A673 (cell line): Measurements from ENCODE around the gene ANO7. TPM values are rescaled to one million over a fixed set of nuclear protein-coding genes. Genes with fewer than 3 reads are reported as not detected.
"Not testable (repeated sequence)": the region's sequence is repeated elsewhere in the genome, so short reads cannot be mapped to it uniquely, and the experiment has no call there.

Experiments
- BruUV-seq: library from RNA; stranded (reverse); fragments of 400-500 nt; replicated peaks from 2 replicates; lab custom pipeline; 2021; lab: Mats Ljungman, UMichigan
- CTCF ChIA-PET: fragments of 300-600 bp; sonication (Branson Sonifier 250); formaldehyde crosslinking; loops from one replicate; lab custom pipeline; 2022; ENCODE audit warnings: antibody characterized with exemption; lab: Charles Lee
- POLR2A ChIA-PET: fragments of 300-600 bp; sonication (Branson Sonifier 250); formaldehyde crosslinking; loops from one replicate; lab custom pipeline; 2022; ENCODE audit warnings: antibody characterized with exemption; ENCODE audit not compliant: low non-redundant PET; lab: Charles Lee
- DNase-seq: peaks from one replicate; pipeline ENCODE4 v3.0.0-alpha.2; 2015; ENCODE audit warnings: low spot score
- H3K27ac ChIP-seq: fragments of 200-600 bp; sonication (generic); 2 replicates; pipeline ENCODE4 v1.5.1; 2016; ENCODE audit warnings: mixed run types, low read depth, mild to moderate bottlenecking, mixed read lengths, antibody characterized with exemption, low read length; ENCODE audit not compliant: poor library complexity, severe bottlenecking
- H3K27me3 ChIP-seq: fragments of 200-600 bp; sonication (generic); replicated peaks from 2 replicates; pipeline ENCODE4 v1.6.1; 2017; ENCODE audit warnings: mixed run types, low read depth, mild to moderate bottlenecking, mixed read lengths, antibody characterized with exemption, low read length; ENCODE audit not compliant: insufficient read depth, poor library complexity
- H3K36me3 ChIP-seq: fragments of 200-600 bp; sonication (generic); 2 replicates; pipeline ENCODE4 v1.6.1; 2016; ENCODE audit warnings: mixed run types, mild to moderate bottlenecking, mixed read lengths, antibody characterized with exemption, low read length; ENCODE audit not compliant: insufficient read depth, poor library complexity, severe bottlenecking
- H3K4me1 ChIP-seq: fragments of 200-600 bp; sonication (generic); 2 replicates; pipeline ENCODE4 v1.6.1; 2017; ENCODE audit warnings: mixed run types, mild to moderate bottlenecking, mixed read lengths, antibody characterized with exemption, low read length; ENCODE audit not compliant: insufficient read depth, poor library complexity, severe bottlenecking
- H3K4me3 ChIP-seq: fragments of 200-600 bp; sonication (generic); 2 replicates; pipeline ENCODE4 v1.5.1; 2016; ENCODE audit warnings: low read depth, mixed run types, mild to moderate bottlenecking, mixed read lengths, low read length; ENCODE audit not compliant: poor library complexity, severe bottlenecking
- H3K9me3 ChIP-seq: fragments of 200-600 bp; sonication (generic); 2 replicates; pipeline ENCODE4 v1.6.1; 2016; ENCODE audit warnings: mixed run types, low read depth, mild to moderate bottlenecking, mixed read lengths, antibody characterized with exemption, low read length; ENCODE audit not compliant: poor library complexity, severe bottlenecking
- CTCF ChIP-seq: fragments of 300-800, 200-600 bp; sonication (generic); conservative IDR thresholded peaks from 2 replicates; pipeline ENCODE4 v1.5.1; 2017; ENCODE audit warnings: low read depth, mild to moderate bottlenecking, antibody characterized with exemption, low read length, moderate library complexity, mixed read lengths
- EZH2 ChIP-seq: fragments of 200-600 bp; sonication (generic); IDR thresholded peaks from 2 replicates; pipeline ENCODE4 v1.6.1; 2017; ENCODE audit warnings: borderline replicate concordance, low read depth, mild to moderate bottlenecking, mixed read lengths, antibody characterized with exemption, low read length; ENCODE audit not compliant: poor library complexity, severe bottlenecking
- intact Hi-C: fragments of 100-400 bp; cut with micrococcal nuclease; formaldehyde crosslinking; loops from one replicate; pipeline ENCODE4 v1.10.0; 2022; ENCODE audit not compliant: unreplicated experiment
- total RNA-seq: library from RNA; stranded (reverse); gene quantifications from 2 replicates; pipeline ENCODE4 v1.2.3, GENCODE V29; 2021

Gene ANO7
- total RNA-seq, 1 experiment from 2014 or later: 0.45 TPM

- no peak overlapping the region for H3K4me3 ChIP-seq
- no peak overlapping the region for H3K27ac ChIP-seq
- H3K36me3 ChIP-seq: no peaks in the 10 kb centered on the region
- H3K4me1 ChIP-seq: no peaks in the 10 kb centered on the region
- intact Hi-C loops: no loop called here
- no peak for DNase-seq
- TF ChIP-seq EZH2: no peak
- TF ChIP-seq CTCF: no peak
- ChIA-PET POLR2A (no interaction called here), CTCF (no interaction called here)
- H3K9me3 ChIP-seq: no peaks in the 10 kb centered on the region
- no peaks in the 10 kb centered on the region for H3K27me3 ChIP-seq
- no TSS peak for BruUV-seq
Observed at GRCh38 chr2:241194811-241195210, 6.3 kb downstream of the ANO7 start.

GRCh38 chr2:241195506-241196130, 7.1 kb downstream of the ANO7 start:
- H3K27me3 ChIP-seq: no peaks in the 10 kb centered on the region
- intact Hi-C loops: no loop called here
- no peak for TF ChIP-seq EZH2
- no peak for TF ChIP-seq CTCF
- H3K9me3 ChIP-seq: no peaks in the 10 kb centered on the region
- DNase-seq: no peak
- H3K27ac ChIP-seq: no peak overlapping the region
- POLR2A ChIA-PET: no interaction called here
- no TSS peak for BruUV-seq
- H3K4me3 ChIP-seq: no peak overlapping the region
- H3K36me3 ChIP-seq: no peaks in the 10 kb centered on the region
- H3K4me1 ChIP-seq: no peaks in the 10 kb centered on the region
- CTCF ChIA-PET: no interaction called here

GRCh38 chr2:241197246-241197645, 8.8 kb downstream of the ANO7 start:
- intact Hi-C loops, H3K9me3 ChIP-seq, H3K4me3 ChIP-seq, H3K4me1 ChIP-seq, H3K27ac ChIP-seq, POLR2A ChIA-PET, CTCF ChIA-PET, BruUV-seq, H3K27me3 ChIP-seq, DNase-seq, H3K36me3 ChIP-seq: not testable (repeated sequence)

- no TSS peak for BruUV-seq
- ChIA-PET CTCF (no interaction called here), POLR2A (no interaction called here)
- no peak overlapping the region for H3K27ac ChIP-seq
- no peak overlapping the region for H3K4me3 ChIP-seq
- no peaks in the 10 kb centered on the region for H3K36me3 ChIP-seq
- no peak for DNase-seq
- H3K9me3 ChIP-seq: no peaks in the 10 kb centered on the region
- H3K27me3 ChIP-seq: no peaks in the 10 kb centered on the region
- H3K4me1 ChIP-seq: no peaks in the 10 kb centered on the region
- TF ChIP-seq CTCF: no peak
- no peak for TF ChIP-seq EZH2
- intact Hi-C loops: no loop called here
Observed at GRCh38 chr2:241197947-241198346, 9.5 kb downstream of the ANO7 start.
